EH (cell line): Measurements from ENCODE around the gene BAIAP3.

Experiments used
- DNase-seq: peaks from one replicate; pipeline ENCODE4 v3.0.0-alpha.2; 2015; ENCODE audit warnings: low read depth

Gene BAIAP3

DNA sequence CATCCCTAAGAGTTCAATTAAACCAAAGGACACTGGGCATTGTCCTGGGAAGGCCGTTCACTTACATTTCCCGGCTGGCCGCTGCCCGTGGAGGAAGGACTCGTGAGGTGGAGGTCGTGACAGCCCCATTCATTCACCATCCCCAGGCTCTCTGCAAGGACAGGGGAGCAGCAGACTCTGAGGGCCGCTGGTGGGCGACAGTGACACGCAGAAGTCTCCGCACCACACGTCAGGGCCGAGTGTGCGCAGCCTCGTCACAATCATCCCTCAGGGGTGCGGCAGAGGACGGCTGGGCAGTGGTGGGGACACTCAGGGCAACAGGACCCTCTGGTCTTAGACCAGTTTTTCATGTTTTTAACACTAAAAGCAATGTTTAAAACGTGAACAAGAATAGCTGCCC, 59.4 kb downstream of the BAIAP3 start:
- DNase-seq, result no peak

DNA sequence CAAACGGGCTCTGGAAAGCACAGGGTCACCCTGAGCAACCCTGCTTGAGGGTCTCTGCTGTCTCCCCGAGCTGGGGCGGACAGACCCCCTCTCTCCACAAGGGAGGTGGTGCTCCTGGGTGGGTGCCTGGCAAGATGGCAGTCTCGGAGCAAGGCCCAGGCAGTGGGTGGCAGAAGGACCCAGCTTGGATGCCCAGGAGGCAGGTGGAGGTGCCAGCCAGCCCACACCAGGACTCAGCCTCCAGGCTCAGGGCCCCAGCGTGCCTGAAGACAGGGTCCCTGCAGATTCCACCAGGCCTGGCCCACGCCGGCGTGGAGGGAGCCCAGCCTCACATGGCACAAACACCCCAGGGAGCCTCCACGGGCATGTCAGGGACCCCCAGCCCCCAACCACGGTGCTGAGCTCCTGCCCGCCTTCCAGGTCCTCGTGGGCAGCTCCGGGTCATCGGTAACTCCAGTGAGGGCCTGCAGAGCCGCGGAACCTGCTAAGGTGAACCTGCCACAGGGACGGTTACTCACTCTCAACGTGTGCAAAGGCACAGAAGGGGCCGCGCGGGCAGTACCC, 60.2 kb downstream of the BAIAP3 start:
- DNase-seq, result no peak

GRCh38 chr16:1394367-1394951, 61.0 kb downstream of the BAIAP3 start:
- DNase-seq, result no peak

DNA sequence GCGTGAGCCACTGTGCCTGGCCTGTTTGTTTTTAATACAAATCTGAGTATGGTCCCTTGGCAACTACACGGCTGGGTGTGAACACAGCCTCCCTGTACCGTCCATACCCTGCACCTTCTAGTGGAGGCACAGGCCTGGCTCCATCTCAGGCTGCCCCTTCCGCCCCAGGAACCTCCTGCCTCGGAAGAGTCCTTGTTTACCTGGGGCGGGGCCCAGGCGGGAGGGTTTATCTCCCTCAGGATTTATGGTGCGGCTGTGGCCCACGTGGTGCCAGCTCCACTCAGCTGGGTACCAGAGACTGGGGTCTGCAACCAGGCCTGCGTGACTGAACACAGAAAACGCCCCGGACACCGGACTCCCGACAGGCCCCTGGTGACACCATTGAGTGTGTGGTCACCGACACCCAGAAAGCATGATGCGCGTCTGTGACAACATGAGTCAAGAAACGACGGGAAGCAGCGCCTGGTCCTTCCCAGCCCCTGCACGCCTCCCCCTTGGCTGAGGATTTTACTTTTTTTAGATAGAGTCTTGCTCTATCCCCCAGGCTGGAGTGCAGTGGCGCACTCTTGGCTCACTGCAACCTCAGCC, 62.1 kb downstream of the BAIAP3 start:
- DNase-seq, result no peak

DNA sequence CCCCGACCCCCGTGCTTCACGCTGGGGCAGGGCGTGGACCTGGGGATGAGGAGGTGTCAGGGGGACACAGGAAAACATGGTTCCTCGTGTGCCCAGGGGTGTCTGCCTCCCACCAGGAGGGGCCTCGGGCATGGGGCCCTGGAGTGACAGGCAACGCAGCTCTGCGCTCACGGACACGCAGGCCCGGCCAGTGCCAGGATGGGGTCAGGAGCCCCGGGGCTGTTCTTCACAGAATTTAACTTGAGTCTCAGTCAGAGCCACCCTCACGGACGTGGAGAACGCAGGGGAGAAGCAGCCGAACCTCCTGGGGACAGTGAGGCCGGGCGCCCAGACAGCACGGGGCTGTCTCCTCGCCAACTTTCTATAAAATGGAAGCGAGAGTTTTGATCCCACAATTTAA, 64.3 kb downstream of the BAIAP3 start:
- DNase-seq, result no peak

DNA sequence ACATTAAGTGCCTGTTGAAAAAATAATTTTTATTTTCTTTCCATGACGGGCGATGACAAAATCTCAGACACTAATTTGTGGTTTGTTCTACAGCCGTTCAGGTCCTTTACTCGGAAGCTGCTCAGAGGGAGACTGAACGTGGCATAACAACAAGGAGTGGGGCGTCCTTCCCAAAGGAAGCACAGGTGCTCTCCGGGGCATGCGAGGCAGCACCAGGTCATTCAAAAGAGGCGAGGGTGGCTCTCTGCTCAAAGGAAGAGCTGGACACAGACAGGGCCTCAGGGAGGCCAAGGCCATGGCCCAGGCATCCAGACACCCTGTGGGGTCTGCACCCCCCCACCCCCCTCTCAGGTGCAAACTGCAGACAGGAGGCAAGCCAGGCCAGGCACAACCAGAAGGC, 64.9 kb downstream of the BAIAP3 start:
- no peak for DNase-seq
